Calu3 (cell line): ENCODE results near the gene CRHR2. TPM values are rescaled to one million over a fixed set of nuclear protein-coding genes. Genes with fewer than 3 reads are reported as not detected.

Experiments
- BruUV-seq: library from RNA; stranded (reverse); fragments of 400-500 nt; replicated peaks from 2 replicates; lab custom pipeline; 2021; lab: Mats Ljungman, UMichigan
- CTCF ChIA-PET: fragments of 300-600 bp; sonication (Branson Sonifier 250); formaldehyde crosslinking; loops from one replicate; lab custom pipeline; 2022; ENCODE audit warnings: antibody characterized with exemption; lab: Charles Lee
- DNase-seq: peaks from one replicate; pipeline ENCODE4 v3.0.0; 2022
- H3K27ac Mint-ChIP-seq: one replicate; pipeline ENCODE4 v1.8.0; 2022; ENCODE audit warnings: mixed read lengths; ENCODE audit not compliant: unreplicated experiment
- H3K27me3 Mint-ChIP-seq: one replicate; pipeline ENCODE4 v1.8.0; 2022; ENCODE audit warnings: mixed read lengths; ENCODE audit not compliant: unreplicated experiment
- H3K36me3 Mint-ChIP-seq: one replicate; pipeline ENCODE4 v1.8.0; 2022; ENCODE audit warnings: mild to moderate bottlenecking, moderate library complexity, mixed read lengths; ENCODE audit not compliant: insufficient read depth, unreplicated experiment
- H3K4me1 Mint-ChIP-seq: one replicate; pipeline ENCODE4 v1.8.0; 2022; ENCODE audit warnings: mild to moderate bottlenecking, low read depth, mixed read lengths; ENCODE audit not compliant: unreplicated experiment
- H3K4me3 Mint-ChIP-seq: one replicate; pipeline ENCODE4 v1.8.0; 2022; ENCODE audit warnings: mild to moderate bottlenecking, low read depth, moderate library complexity, mixed read lengths; ENCODE audit not compliant: unreplicated experiment
- H3K9me3 Mint-ChIP-seq: one replicate; pipeline ENCODE4 v1.8.0; 2022; ENCODE audit warnings: low read depth, mixed read lengths; ENCODE audit not compliant: unreplicated experiment
- intact Hi-C: fragments of 100-400 bp; cut with micrococcal nuclease; formaldehyde crosslinking; loops from one replicate; pipeline ENCODE4 v1.10.0; 2022; ENCODE audit not compliant: unreplicated experiment
- total RNA-seq: library from RNA; stranded (reverse); gene quantifications from 2 replicates; pipeline ENCODE4 v1.2.3, GENCODE V29; 2022
- TF ChIP-seq, protein P1 (sequence below): fragments of 200-600 bp; IDR thresholded peaks from one replicate; pipeline ENCODE4 v1.8.0; 2022; ENCODE audit warnings: antibody characterized with exemption; ENCODE audit not compliant: unreplicated experiment

CRHR2 gene
- total RNA-seq, 1 experiment from 2014 or later, result not detected

GRCh38 chr7:30709549-30709948 is 27.3 kb upstream of the CRHR2 start:
- Mint-ChIP-seq H3K9me3 (no peaks in the 10 kb centered on the region), H3K4me1 (no peaks in the 10 kb centered on the region), H3K27me3 (peaks cover 90% of the 10 kb centered on the region), H3K36me3 (no peaks in the 10 kb centered on the region), H3K27ac (no peak overlapping the region), H3K4me3 (no peak overlapping the region)
- no peak for DNase-seq
- TF ChIP-seq, protein P1, sequence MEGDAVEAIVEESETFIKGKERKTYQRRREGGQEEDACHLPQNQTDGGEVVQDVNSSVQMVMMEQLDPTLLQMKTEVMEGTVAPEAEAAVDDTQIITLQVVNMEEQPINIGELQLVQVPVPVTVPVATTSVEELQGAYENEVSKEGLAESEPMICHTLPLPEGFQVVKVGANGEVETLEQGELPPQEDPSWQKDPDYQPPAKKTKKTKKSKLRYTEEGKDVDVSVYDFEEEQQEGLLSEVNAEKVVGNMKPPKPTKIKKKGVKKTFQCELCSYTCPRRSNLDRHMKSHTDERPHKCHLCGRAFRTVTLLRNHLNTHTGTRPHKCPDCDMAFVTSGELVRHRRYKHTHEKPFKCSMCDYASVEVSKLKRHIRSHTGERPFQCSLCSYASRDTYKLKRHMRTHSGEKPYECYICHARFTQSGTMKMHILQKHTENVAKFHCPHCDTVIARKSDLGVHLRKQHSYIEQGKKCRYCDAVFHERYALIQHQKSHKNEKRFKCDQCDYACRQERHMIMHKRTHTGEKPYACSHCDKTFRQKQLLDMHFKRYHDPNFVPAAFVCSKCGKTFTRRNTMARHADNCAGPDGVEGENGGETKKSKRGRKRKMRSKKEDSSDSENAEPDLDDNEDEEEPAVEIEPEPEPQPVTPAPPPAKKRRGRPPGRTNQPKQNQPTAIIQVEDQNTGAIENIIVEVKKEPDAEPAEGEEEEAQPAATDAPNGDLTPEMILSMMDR, result no peak
- intact Hi-C loops, result no loop called here
- CTCF ChIA-PET, result interaction anchor here (0.6 kb wide), 1 partner anchor 315 kb away, joined by 4 read pairs; no protein-coding TSS in a partner anchor
- BruUV-seq, result no TSS peak

DNA sequence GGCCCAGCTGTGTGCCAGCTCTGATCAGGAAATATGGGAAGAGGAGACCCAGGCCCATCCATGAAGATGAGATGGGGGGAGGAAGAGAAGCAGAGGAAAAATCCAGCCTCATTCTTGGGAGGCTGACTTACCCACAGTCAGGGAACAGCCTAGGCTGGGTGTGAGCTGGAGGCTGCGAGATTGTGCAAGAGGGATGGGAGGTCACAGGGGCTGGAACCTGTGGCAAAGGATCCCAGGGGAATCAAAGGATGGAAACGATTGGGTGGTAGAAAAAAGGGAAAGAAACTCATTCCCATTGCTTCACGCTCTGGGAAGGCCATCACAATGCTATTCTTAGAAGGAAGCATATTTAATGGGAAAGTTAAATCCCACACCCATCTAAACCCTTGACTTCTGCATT is 26.7 kb upstream of the CRHR2 start:
- BruUV-seq, result no TSS peak
- intact Hi-C loops, result no loop called here

DNA sequence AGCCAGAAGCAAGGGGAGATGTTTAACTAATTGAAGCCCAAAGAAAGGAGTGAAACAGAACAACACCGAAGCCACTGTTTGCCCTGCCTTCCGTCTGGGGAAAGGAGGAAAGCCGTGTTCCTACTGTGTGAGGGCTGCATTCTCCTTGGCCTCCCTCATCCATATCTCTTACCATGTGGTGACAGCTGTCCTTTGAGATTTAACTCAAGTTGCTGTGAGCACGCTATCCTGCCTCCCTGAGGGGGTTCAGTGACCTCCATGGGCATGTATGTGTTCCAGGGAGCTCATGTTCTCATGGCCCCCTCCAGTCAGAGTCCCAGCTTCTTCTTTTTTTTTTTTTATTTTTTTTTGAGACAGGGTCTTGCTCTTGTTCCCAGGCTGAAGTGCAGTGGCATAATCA is 26.2 kb upstream of the CRHR2 start:
- H3K27ac Mint-ChIP-seq, result no peak overlapping the region
- BruUV-seq, result no TSS peak
- H3K27me3 Mint-ChIP-seq, result peaks cover 90% of the 10 kb centered on the region
- intact Hi-C loops, result no loop called here
- no peaks in the 10 kb centered on the region for H3K9me3 Mint-ChIP-seq
- H3K4me1 Mint-ChIP-seq, result no peaks in the 10 kb centered on the region
- H3K36me3 Mint-ChIP-seq, result no peaks in the 10 kb centered on the region
- H3K4me3 Mint-ChIP-seq, result no peak overlapping the region
- CTCF ChIA-PET, result interaction anchor here (0.5 to 0.7 kb wide), 4 partner anchors 19 to 1690 kb away, joined by 3 read pairs; no protein-coding TSS in a partner anchor
- DNase-seq, result no peak
- TF ChIP-seq, protein P1, result no peak

More for the DNA sequence above, 26.7 kb upstream of the CRHR2 start:
- TF ChIP-seq, protein P1, result no peak
- H3K9me3 Mint-ChIP-seq, result no peaks in the 10 kb centered on the region
- no peaks in the 10 kb centered on the region for H3K4me1 Mint-ChIP-seq
- CTCF ChIA-PET, result interaction anchor here (0.5 kb wide), 1 partner anchor 1691 kb away, joined by 3 read pairs; no protein-coding TSS in a partner anchor
- no peaks in the 10 kb centered on the region for H3K36me3 Mint-ChIP-seq
- no peak overlapping the region for H3K4me3 Mint-ChIP-seq
- no peak for DNase-seq
- H3K27me3 Mint-ChIP-seq, result peaks cover 90% of the 10 kb centered on the region
- no peak overlapping the region for H3K27ac Mint-ChIP-seq

DNA sequence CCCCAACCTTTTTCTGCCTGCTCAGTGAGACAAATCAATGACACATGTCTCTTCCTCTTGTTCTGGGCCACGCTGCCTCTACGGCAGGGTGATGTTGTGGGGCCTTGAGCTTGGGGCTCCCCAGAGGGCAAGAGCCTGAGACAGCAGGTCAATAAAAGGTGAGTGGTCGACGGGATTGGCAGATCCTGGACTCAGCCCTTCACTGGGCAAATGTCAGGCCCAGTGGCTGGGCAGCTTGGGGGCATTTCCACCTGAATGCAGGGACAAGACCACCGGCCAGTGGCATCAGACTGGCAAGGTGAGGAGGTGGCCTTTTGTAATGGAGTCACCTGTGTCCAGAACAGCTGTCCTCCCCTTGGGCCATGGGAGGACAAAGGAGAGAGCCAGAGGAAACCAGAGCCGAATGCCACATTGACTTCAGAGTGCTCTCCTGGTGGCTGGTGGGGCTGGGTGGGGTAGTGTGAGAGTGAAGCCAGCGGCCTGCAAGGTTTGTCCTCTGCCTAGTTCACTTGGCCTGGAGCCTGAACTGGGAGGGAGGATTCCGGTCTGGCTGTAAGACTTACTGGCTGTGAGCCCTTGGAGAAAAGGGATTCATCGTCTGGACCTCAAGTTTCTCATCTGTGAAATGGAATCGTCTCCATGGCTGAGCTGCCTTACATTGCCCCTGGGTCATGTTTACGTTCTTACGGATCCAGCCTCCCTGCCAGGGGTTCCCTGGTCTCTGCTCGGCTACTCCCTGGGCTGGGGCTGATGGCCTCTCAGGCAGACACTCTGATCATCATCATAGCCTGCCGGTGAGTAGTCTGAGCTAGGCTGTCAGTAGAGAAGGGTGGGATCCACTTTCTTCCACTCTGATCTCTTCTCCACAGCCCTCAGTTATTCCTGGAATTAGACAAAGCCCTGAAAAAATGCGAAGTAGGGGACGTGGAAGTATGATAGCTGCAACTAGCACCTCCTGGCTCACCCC is 25.4 kb upstream of the CRHR2 start:
- CTCF ChIA-PET, result interaction anchor here (0.5 to 0.7 kb wide), 3 partner anchors 20 to 939 kb away, joined by 3 read pairs; no protein-coding TSS in a partner anchor

More for the DNA sequence above, 25.4 kb upstream of the CRHR2 start:
- Mint-ChIP-seq H3K4me1 (no peaks in the 10 kb centered on the region), H3K36me3 (no peaks in the 10 kb centered on the region), H3K9me3 (no peaks in the 10 kb centered on the region), H3K4me3 (no peak overlapping the region), H3K27ac (no peak overlapping the region), H3K27me3 (peaks cover 90% of the 10 kb centered on the region)
- BruUV-seq, result no TSS peak
- no peak for DNase-seq
- TF ChIP-seq, protein P1, result no peak
- intact Hi-C loops, result no loop called here
